CD14-positive monocyte (primary cell): ENCODE results near the gene LACC1. TPM values are rescaled to one million over a fixed set of nuclear protein-coding genes. Genes with fewer than 3 reads are reported as not detected.

Experiments
- DNase-seq, 3 donors: peaks; one replicate each; pipeline ENCODE4 v3.0.0-alpha.2; 2011 to 2022
- H2AFZ ChIP-seq: 2 replicates; pipeline ENCODE4 v1.6.0; 2012; ENCODE audit warnings: mild to moderate bottlenecking, low read depth, low read length, inconsistent platforms; ENCODE audit not compliant: insufficient read depth, poor library complexity, severe bottlenecking
- H3K27ac ChIP-seq, 2 donors: 1 replicate in 1 of 2; 2 replicates in 1 of 2; pipeline ENCODE4 v1.5.1; 2012 to 2013; ENCODE audit warnings: low read length in 2 of 2, control low read depth in 1 of 2, inconsistent platforms in 1 of 2, low read depth in 1 of 2, mild to moderate bottlenecking in 1 of 2
- H3K27me3 ChIP-seq, 2 donors: one replicate each; pipeline versions ENCODE4 v1.6.0 to v1.6.1; 2011 to 2013; ENCODE audit warnings: low read length in 2 of 2; ENCODE audit not compliant: control insufficient read depth in 2 of 2, insufficient read depth in 2 of 2
- H3K36me3 ChIP-seq, 2 donors: replicated peaks in 1 of 2; 1 replicate in 1 of 2; 2 replicates in 1 of 2; pipeline versions ENCODE4 v1.5.1 to v1.6.1; 2012 to 2013; ENCODE audit warnings: low read length in 2 of 2, control low read depth in 1 of 2, inconsistent platforms in 1 of 2, mild to moderate bottlenecking in 1 of 2; ENCODE audit not compliant: insufficient read depth in 2 of 2, control insufficient read depth in 1 of 2
- H3K4me1 ChIP-seq, 2 donors: 1 replicate in 1 of 2; 2 replicates in 1 of 2; pipeline versions ENCODE4 v1.5.1 to v1.6.1; 2012 to 2013; ENCODE audit warnings: low read length in 2 of 2, control low read depth in 1 of 2, inconsistent platforms in 1 of 2, mild to moderate bottlenecking in 1 of 2, moderate library complexity in 1 of 2; ENCODE audit not compliant: insufficient read depth in 2 of 2, control insufficient read depth in 1 of 2
- H3K4me2 ChIP-seq: replicated peaks from 2 replicates; pipeline ENCODE3; 2012; ENCODE audit warnings: low read length, moderate library complexity, mild to moderate bottlenecking; ENCODE audit not compliant: poor library complexity, severe bottlenecking; ENCODE audit errors: extremely low read depth
- H3K4me3 ChIP-seq, 3 experiments: fragments of 200-600 bp in 1 of 3; sonication (generic) in 1 of 3; replicated peaks in 1 of 3; 1 replicate in 2 of 3; 2 replicates in 1 of 3; pipeline ENCODE4 v1.5.1; 2011 to 2013; ENCODE audit warnings: low read length in 3 of 3, mild to moderate bottlenecking in 3 of 3, control low read depth in 2 of 3, low read depth in 2 of 3, inconsistent platforms in 1 of 3, moderate library complexity in 1 of 3
- H3K79me2 ChIP-seq: 2 replicates; pipeline ENCODE4 v1.6.0; 2012; ENCODE audit warnings: mild to moderate bottlenecking, control low read depth, inconsistent platforms, low read length, moderate library complexity; ENCODE audit not compliant: insufficient read depth
- H3K9ac ChIP-seq: 2 replicates; pipeline ENCODE4 v1.6.0; 2017; ENCODE audit warnings: low read length, mild to moderate bottlenecking; ENCODE audit not compliant: insufficient read depth, poor library complexity, severe bottlenecking
- H3K9me3 ChIP-seq, 2 donors: replicated peaks in 1 of 2; 1 replicate in 1 of 2; 2 replicates in 1 of 2; pipeline versions ENCODE4 v1.5.1 to v1.6.1; 2012 to 2013; ENCODE audit warnings: low read length in 2 of 2, control low read depth in 1 of 2; ENCODE audit not compliant: control insufficient read depth in 1 of 2, insufficient read depth in 1 of 2
- H4K20me1 ChIP-seq: 2 replicates; pipeline ENCODE4 v1.6.0; 2012; ENCODE audit warnings: mild to moderate bottlenecking, low read length, control low read depth, moderate library complexity; ENCODE audit not compliant: insufficient read depth
- H3K27ac Mint-ChIP-seq, 7 donors: one replicate each; pipeline ENCODE4 v1.8.0; 2020; ENCODE audit warnings: mild to moderate bottlenecking in 7 of 7, mixed read lengths in 7 of 7, moderate library complexity in 6 of 7, inconsistent platforms in 2 of 7
- H3K27me3 Mint-ChIP-seq, 3 donors: one replicate each; pipeline ENCODE4 v1.8.0; 2021 to 2022; ENCODE audit warnings: low read depth in 3 of 3, mild to moderate bottlenecking in 3 of 3, mixed read lengths in 3 of 3, moderate library complexity in 3 of 3, inconsistent platforms in 1 of 3
- H3K36me3 Mint-ChIP-seq, 2 donors: one replicate each; pipeline ENCODE4 v1.8.0; 2020; ENCODE audit warnings: mixed read lengths in 2 of 2, inconsistent platforms in 1 of 2, mild to moderate bottlenecking in 1 of 2
- H3K4me1 Mint-ChIP-seq: one replicate; pipeline ENCODE4 v1.8.0; 2020; ENCODE audit warnings: mild to moderate bottlenecking, mixed read lengths
- H3K4me3 Mint-ChIP-seq, 2 donors: one replicate each; pipeline ENCODE4 v1.8.0; 2020; ENCODE audit warnings: mild to moderate bottlenecking in 2 of 2, mixed read lengths in 2 of 2, moderate library complexity in 1 of 2
- H3K9me3 Mint-ChIP-seq, 7 donors: one replicate each; pipeline ENCODE4 v1.8.0; 2020 to 2022; ENCODE audit warnings: mixed read lengths in 7 of 7, mild to moderate bottlenecking in 6 of 7, moderate library complexity in 6 of 7, inconsistent platforms in 2 of 7
- CTCF ChIP-seq: fragments of 200-600 bp; IDR thresholded peaks from one replicate; pipeline ENCODE4 v1.8.0; 2022; ENCODE audit warnings: antibody characterized with exemption, mild to moderate bottlenecking
- WGBS: methylation state at CpG from one replicate; pipeline ENCODE4 v1.1.5; 2013; ENCODE audit warnings: missing lambda C conversion rate; ENCODE audit not compliant: insufficient coverage; 5-methylcytosine and 5-hydroxymethylcytosine counted together
- intact Hi-C, 2 donors: fragments of 100-400 bp; cut with micrococcal nuclease; formaldehyde crosslinking; loops; one replicate each; pipeline versions ENCODE4 v1.15.0 to v1.15.1; 2023
- polyA plus RNA-seq, 3 donors: library from polyadenylated mRNA; depleted of rRNA in 1 of 3; unstranded in 2 of 3; stranded (reverse) in 1 of 3; fragments of 300-500 nt in 2 of 3; fragments of >200 nt in 1 of 3; fragmentation: Illumina TruSeq in 2 of 3; gene quantifications; 1 replicate in 2 of 3; 2 replicates in 1 of 3; pipeline ENCODE4 v1.2.3, GENCODE V29; 2012 to 2021

LACC1 gene
- polyA plus RNA-seq, 3 donors: 2.6 to 7.7 (median 5.9) TPM

GRCh38 chr13:43876366-43876765 is 3.3 kb upstream of the LACC1 start:
- Mint-ChIP-seq H3K4me3 (no peak overlapping the region), H3K4me1 (peaks cover 28% of the 10 kb centered on the region), H3K9me3 (peaks cover 0 to 2% (median 0%) of the 10 kb centered on the region in 7 donors), H3K27ac (no peak overlapping the region), H3K36me3 (peaks cover 4 to 7% of the 10 kb centered on the region in 2 donors), H3K27me3 (peaks cover 4 to 6% (median 5%) of the 10 kb centered on the region in 3 donors)
- Histone ChIP-seq H3K27ac (no peak overlapping the region), H3K4me2 (no peak overlapping the region), H3K36me3 (no peaks in the 10 kb centered on the region), H4K20me1 (no peaks in the 10 kb centered on the region), H3K27me3 (peaks cover 0 to 2% of the 10 kb centered on the region in 2 donors), H3K79me2 (no peaks in the 10 kb centered on the region), H3K9ac (no peak overlapping the region), H3K4me1 (peaks cover 24 to 27% of the 10 kb centered on the region in 2 donors), H2AFZ (no peak overlapping the region), H3K4me3 (no peak overlapping the region), H3K9me3 (no peaks in the 10 kb centered on the region)
- WGBS: 100% methylated on average over 1 of the region's 2 CpGs
- no peak for DNase-seq
- intact Hi-C loops: loop anchor here (10.0 kb wide), 3 partner anchors 698 to 1152 kb away; partner anchors contain the start of gene TSC22D1 (in 1 of the 2)
- no peak for TF ChIP-seq CTCF

GRCh38 chr13:43877326-43877725 is 2.4 kb upstream of the LACC1 start:
- DNase-seq: no peak
- H3K4me2 ChIP-seq: no peak overlapping the region

More at GRCh38 chr13:43877326-43877725, 2.4 kb upstream of the LACC1 start:
- Histone ChIP-seq H3K27me3 (peaks cover 0 to 2% of the 10 kb centered on the region in 2 donors), H2AFZ (no peak overlapping the region), H3K36me3 (peaks cover 0 to 5% of the 10 kb centered on the region in 2 donors), H3K4me1 (peaks cover 24 to 27% of the 10 kb centered on the region in 2 donors), H3K9ac (no peak overlapping the region), H3K79me2 (no peaks in the 10 kb centered on the region), H3K27ac (peak overlapping the region in 1 of 2 donors; percentile 98), H4K20me1 (no peaks in the 10 kb centered on the region), H3K4me3 (no peak overlapping the region), H3K9me3 (no peaks in the 10 kb centered on the region)
- no peak for TF ChIP-seq CTCF
- peaks cover 13 to 15% of the 10 kb centered on the region in 2 donors for H3K36me3 Mint-ChIP-seq
- H3K4me1 Mint-ChIP-seq: peaks cover 31% of the 10 kb centered on the region
- peaks cover 0 to 2% (median 0%) of the 10 kb centered on the region in 7 donors for H3K9me3 Mint-ChIP-seq
- H3K27me3 Mint-ChIP-seq: peaks cover 4 to 6% (median 5%) of the 10 kb centered on the region in 3 donors
- H3K27ac Mint-ChIP-seq: peak overlapping the region in 5 of 7 donors; percentile 51 to 99 (median 99)
- intact Hi-C loops: loop anchor here (10.0 kb wide), 3 partner anchors 697 to 1153 kb away; partner anchors contain the start of gene TSC22D1 (in 1 of the 2)
- no peak overlapping the region for H3K4me3 Mint-ChIP-seq
